ENCODE data around the gene ZNF735.
"Not testable (repeated sequence)": the region's sequence is repeated elsewhere in the genome, so short reads cannot be mapped to it uniquely, and the experiment has no call there.

ZNF735 gene

DNA sequence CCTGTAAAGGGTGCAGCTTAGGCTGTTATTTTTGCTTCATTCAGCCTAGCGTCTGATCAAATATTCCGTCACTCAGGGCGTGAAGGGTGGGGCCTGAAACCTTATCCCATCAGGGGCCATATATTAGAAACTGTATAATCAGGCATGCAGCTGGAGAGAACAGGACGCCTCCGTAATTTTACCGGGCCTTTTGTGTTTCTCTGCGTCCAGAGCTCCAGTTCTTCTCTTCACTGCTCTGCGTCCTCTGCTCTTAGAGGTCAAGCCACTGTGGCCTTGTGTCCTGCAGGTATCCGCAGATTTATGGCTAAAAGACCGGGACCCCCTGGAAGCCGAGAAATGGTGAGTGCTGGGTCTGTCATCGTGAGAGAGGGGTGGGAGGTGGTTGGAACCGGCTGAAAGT is at the start of gene ZNF735:
ZNF735 (plus strand) TSS at position 301 of the 400 bp plus-strand sequence; CDS start at position 301, 0 bp downstream.
- no peak for DNase-seq

GRCh38 chr7:64170974-64171373 is 36.0 kb upstream of the ZNF735 start:
- not testable (repeated sequence) for DNase-seq

DNA sequence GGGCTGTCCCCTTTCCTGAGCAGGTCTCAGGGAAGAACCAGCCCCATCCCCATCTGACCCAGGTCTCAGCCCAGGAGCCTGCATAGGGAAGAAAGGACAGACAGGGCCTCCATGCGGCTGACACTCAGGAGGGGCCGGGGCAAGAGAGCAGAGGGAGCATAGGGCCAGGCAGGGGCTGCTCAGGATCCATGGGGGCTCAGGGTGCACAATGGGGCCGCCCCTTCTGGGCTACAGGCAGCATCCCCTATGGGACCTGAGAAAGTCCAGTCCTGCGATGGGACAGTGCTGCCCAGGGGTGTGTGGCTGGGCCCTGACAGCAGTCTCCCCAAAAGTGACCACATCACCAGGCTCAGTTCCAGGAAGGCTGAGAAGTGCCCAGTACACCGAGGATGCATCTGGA is 32.7 kb upstream of the ZNF735 start:
- DNase-seq, result no peak

GRCh38 chr7:64174941-64175340 is 32.1 kb upstream of the ZNF735 start:
- no peak for DNase-seq

DNA sequence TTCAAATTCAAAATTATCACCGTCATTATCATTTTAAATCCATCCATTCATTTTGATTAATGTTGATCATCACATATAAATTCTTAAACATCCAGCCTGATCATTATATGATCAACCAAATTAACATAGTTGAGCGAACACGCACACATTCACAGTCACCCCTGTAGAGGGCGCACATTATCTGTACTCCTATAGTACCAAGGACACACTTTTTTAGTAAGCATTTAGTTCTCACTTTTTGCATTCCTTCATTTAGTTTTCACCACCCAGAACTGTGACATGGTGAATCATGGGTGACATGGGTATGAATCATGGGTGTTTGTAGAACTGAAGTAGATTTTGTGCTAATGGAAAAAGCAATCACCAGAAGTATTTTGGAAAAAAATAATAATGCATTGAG is 26.0 kb upstream of the ZNF735 start:
- no peak for DNase-seq

- no peak for DNase-seq
These were observed 25.4 kb upstream of the ZNF735 start for GRCh38 chr7:64181586-64181985.

DNA sequence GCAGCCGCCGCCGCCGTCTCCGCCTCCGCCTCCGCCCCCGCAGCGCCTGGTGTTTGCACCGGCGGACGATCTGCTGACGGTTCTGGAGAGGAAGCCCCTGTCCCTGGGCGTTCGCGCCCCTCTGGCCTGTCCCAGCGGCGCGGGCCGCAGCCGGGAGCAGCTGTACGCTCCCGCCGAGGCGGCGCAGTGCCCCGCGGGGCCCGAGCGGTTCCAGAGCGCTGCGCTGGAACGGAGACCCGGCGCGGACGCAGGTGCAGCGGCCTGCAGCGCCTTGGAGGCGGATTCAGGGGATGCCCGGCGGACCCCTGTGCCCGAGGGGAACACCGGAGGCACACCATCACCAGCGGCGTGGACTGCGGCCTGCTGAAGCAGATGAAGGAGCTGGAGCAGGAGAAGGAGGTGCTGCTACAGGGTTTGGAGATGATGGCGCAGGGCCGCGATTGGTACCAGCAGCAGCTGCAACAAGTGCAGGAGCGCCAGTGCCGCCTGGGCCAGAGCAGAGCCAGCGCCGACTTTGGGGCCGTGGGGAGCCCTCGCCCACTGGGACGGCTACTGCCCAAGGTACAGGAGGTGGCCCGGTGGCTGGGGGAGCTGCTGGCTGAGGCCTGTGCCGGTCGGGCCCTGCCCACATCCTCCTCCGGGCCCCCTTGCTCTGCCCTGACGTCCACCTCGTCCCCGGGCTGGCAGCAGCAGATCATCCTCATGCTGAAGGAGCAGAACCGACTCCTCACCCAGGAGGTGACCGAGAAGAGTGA is 24.8 kb upstream of the ZNF735 start:
- DNase-seq, result no peak

DNA sequence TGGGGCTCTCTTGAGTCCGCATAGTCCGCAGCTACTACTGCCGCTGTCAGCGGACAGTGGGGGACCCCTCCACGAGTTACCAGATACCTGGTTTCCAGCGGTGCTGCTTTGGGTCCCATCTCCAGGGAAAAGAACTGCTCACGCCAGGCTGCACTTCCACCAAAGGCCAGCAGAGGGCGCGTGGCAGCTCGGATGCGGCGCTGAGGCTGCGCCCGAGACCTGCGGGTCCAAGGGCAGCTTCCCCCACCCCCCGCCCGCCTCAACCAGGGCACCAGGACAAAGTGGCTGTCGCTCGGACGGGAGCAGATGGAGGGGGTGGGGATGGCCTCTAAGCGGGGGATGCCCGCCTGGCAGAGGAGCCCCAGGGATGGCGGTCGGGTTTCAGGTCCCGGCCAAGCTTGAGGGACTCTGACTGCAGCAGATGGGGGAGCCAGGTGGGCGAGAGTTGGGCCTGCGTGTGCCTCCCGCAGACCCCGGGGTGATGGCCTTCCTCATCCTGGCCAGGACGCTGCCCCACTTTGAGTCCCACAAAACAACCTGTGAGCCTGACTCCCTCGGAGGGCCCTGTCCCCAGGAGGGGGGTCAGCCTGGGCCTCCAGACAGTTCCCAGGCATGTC is 23.8 kb upstream of the ZNF735 start:
- DNase-seq, result no peak

DNA sequence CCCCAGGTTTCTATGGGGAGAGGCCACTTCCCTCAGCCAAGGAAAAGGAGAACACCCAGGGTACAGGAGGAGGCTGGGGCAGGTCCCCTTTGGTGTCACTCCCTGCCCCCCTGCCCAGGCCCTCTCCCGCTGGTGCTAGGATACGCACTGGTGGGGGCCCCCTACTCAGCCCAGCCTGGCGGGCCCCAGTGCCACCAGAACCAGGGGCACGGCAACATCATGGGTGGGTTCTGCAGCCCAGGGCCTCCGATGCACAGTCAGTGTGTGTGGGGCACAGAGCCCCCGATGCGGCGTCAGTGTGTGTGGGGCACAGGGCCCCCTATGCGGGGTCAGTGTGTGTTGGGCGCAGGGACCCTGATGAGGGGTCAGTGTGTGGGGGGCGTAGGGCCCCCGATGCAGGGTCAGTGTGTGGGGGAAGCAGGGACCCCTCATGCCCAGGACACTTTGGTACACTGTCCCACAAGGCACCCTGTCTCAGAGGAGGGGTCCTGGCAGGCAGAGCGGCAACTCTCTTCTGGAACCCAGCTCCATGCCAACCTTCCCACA is 23.1 kb upstream of the ZNF735 start:
- DNase-seq, result no peak

- DNase-seq, result no peak
These were observed 22.6 kb upstream of the ZNF735 start for GRCh38 chr7:64184376-64184775.

DNA sequence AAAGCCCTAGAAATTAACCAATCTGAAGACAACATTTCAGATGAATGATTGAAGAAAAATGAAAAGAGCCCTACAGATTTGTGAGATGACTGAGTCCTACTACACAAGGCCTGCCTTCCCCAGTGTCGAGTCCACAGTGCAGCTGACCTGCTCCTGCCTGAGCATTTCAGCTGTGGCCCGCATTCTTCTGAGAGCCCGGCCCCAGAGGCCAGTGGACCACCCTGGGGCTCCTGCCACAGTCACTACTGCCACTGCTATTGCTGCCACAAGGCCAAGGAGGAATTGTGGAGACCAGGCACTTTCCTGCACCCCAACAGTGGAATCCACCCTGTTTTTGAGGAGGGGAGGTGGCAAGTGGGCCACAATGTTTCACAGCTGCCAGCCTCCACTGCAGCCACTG is 19.6 kb upstream of the ZNF735 start:
- DNase-seq, result no peak

- no peak for DNase-seq
These were observed 14.8 kb upstream of the ZNF735 start for GRCh38 chr7:64192148-64192704.

GRCh38 chr7:64192775-64193174 is 14.2 kb upstream of the ZNF735 start:
- no peak for DNase-seq

DNA sequence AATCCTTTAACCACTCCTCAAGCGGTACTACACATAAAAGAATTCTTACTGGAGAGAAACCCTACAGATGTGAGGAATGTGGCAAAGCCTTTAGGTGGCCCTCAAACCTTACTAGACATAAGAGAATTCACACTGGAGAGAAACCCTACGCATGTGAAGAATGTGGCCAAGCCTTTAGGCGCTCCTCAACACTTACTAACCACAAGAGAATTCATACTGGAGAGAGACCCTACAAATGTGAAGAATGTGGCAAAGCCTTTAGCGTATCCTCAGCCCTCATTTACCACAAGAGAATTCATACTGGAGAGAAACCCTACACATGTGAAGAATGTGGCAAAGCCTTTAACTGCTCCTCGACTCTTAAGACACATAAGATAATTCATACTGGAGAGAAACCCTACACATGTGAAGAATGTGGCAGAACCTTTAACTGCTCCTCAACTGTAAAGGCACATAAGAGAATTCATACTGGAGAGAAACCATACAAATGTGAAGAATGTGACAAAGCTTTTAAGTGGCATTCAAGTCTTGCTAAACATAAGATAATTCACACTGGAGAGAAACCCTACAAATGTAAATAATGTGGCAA is 12.8 kb downstream of the ZNF735 start:
- DNase-seq, result not testable (repeated sequence)

- no peak for DNase-seq
These were observed 16.4 kb downstream of the ZNF735 start for GRCh38 chr7:64223366-64223765.

DNA sequence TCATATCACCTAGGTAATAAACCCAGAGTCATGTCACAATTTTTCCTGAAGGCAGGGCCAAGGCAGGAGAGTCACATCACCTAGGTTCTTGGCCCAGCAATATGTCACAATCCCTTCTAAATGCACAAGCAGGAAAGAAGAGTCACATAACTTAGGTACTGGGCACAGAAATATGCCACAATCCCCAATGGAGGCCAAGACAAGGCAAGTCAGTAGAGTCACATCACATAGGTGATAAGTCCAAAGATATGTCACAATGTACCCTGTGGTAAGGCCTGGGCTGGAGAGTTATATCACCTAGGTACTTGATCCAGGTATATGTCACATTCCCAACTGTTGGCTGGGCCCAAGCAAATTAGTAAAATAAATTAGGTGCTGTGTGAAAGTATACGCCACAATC is 21.2 kb downstream of the ZNF735 start, which contains the start of gene ZNF679:
ZNF679 (plus strand) TSS at position 301 of the 400 bp plus-strand sequence. CDS start 20,644 bp downstream, outside the sequence.
- not testable (repeated sequence) for DNase-seq

DNA sequence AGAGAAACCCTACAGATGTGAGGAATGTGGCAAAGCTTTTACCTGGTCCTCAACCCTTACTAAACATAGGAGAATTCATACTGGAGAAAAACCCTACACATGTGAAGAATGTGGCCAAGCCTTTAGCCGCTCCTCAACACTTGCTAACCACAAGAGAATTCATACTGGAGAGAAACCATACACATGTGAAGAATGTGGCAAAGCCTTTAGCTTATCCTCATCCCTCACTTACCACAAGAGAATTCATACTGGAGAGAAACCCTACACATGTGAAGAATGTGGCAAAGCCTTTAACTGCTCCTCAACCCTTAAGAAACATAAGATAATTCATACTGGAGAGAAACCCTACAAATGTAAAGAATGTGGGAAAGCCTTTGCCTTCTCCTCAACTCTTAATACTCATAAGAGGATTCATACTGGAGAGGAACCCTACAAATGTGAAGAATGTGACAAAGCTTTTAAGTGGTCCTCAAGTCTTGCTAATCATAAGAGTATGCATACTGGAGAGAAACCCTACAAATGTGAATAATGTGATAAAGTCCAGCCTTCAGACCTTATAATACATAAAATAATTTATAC is 59.4 kb downstream of the ZNF735 start:
- DNase-seq, result no peak
